CD14-positive monocyte (primary cell): Measurements from ENCODE around the gene ARHGAP12. TPM values are rescaled to one million over a fixed set of nuclear protein-coding genes. Genes with fewer than 3 reads are reported as not detected.
A peak's percentile ranks its signal among the peaks of the same experiment; 100 is the strongest.

Experiments
- DNase-seq, 3 donors: peaks; one replicate each; pipeline ENCODE4 v3.0.0-alpha.2; 2011 to 2022
- H2AFZ ChIP-seq: 2 replicates; pipeline ENCODE4 v1.6.0; 2012; ENCODE audit warnings: mild to moderate bottlenecking, low read depth, low read length, inconsistent platforms; ENCODE audit not compliant: insufficient read depth, poor library complexity, severe bottlenecking
- H3K27ac ChIP-seq, 2 donors: 1 replicate in 1 of 2; 2 replicates in 1 of 2; pipeline ENCODE4 v1.5.1; 2012 to 2013; ENCODE audit warnings: low read length in 2 of 2, control low read depth in 1 of 2, inconsistent platforms in 1 of 2, low read depth in 1 of 2, mild to moderate bottlenecking in 1 of 2
- H3K27me3 ChIP-seq, 2 donors: one replicate each; pipeline versions ENCODE4 v1.6.0 to v1.6.1; 2011 to 2013; ENCODE audit warnings: low read length in 2 of 2; ENCODE audit not compliant: control insufficient read depth in 2 of 2, insufficient read depth in 2 of 2
- H3K36me3 ChIP-seq, 2 donors: replicated peaks in 1 of 2; 1 replicate in 1 of 2; 2 replicates in 1 of 2; pipeline versions ENCODE4 v1.5.1 to v1.6.1; 2012 to 2013; ENCODE audit warnings: low read length in 2 of 2, control low read depth in 1 of 2, inconsistent platforms in 1 of 2, mild to moderate bottlenecking in 1 of 2; ENCODE audit not compliant: insufficient read depth in 2 of 2, control insufficient read depth in 1 of 2
- H3K4me1 ChIP-seq, 2 donors: 1 replicate in 1 of 2; 2 replicates in 1 of 2; pipeline versions ENCODE4 v1.5.1 to v1.6.1; 2012 to 2013; ENCODE audit warnings: low read length in 2 of 2, control low read depth in 1 of 2, inconsistent platforms in 1 of 2, mild to moderate bottlenecking in 1 of 2, moderate library complexity in 1 of 2; ENCODE audit not compliant: insufficient read depth in 2 of 2, control insufficient read depth in 1 of 2
- H3K4me2 ChIP-seq: replicated peaks from 2 replicates; pipeline ENCODE3; 2012; ENCODE audit warnings: low read length, moderate library complexity, mild to moderate bottlenecking; ENCODE audit not compliant: poor library complexity, severe bottlenecking; ENCODE audit errors: extremely low read depth
- H3K4me3 ChIP-seq, 3 experiments: fragments of 200-600 bp in 1 of 3; sonication (generic) in 1 of 3; replicated peaks in 1 of 3; 1 replicate in 2 of 3; 2 replicates in 1 of 3; pipeline ENCODE4 v1.5.1; 2011 to 2013; ENCODE audit warnings: low read length in 3 of 3, mild to moderate bottlenecking in 3 of 3, control low read depth in 2 of 3, low read depth in 2 of 3, inconsistent platforms in 1 of 3, moderate library complexity in 1 of 3
- H3K79me2 ChIP-seq: 2 replicates; pipeline ENCODE4 v1.6.0; 2012; ENCODE audit warnings: mild to moderate bottlenecking, control low read depth, inconsistent platforms, low read length, moderate library complexity; ENCODE audit not compliant: insufficient read depth
- H3K9ac ChIP-seq: 2 replicates; pipeline ENCODE4 v1.6.0; 2017; ENCODE audit warnings: low read length, mild to moderate bottlenecking; ENCODE audit not compliant: insufficient read depth, poor library complexity, severe bottlenecking
- H3K9me3 ChIP-seq, 2 donors: replicated peaks in 1 of 2; 1 replicate in 1 of 2; 2 replicates in 1 of 2; pipeline versions ENCODE4 v1.5.1 to v1.6.1; 2012 to 2013; ENCODE audit warnings: low read length in 2 of 2, control low read depth in 1 of 2; ENCODE audit not compliant: control insufficient read depth in 1 of 2, insufficient read depth in 1 of 2
- H4K20me1 ChIP-seq: 2 replicates; pipeline ENCODE4 v1.6.0; 2012; ENCODE audit warnings: mild to moderate bottlenecking, low read length, control low read depth, moderate library complexity; ENCODE audit not compliant: insufficient read depth
- H3K27ac Mint-ChIP-seq, 7 donors: one replicate each; pipeline ENCODE4 v1.8.0; 2020; ENCODE audit warnings: mild to moderate bottlenecking in 7 of 7, mixed read lengths in 7 of 7, moderate library complexity in 6 of 7, inconsistent platforms in 2 of 7
- H3K27me3 Mint-ChIP-seq, 3 donors: one replicate each; pipeline ENCODE4 v1.8.0; 2021 to 2022; ENCODE audit warnings: low read depth in 3 of 3, mild to moderate bottlenecking in 3 of 3, mixed read lengths in 3 of 3, moderate library complexity in 3 of 3, inconsistent platforms in 1 of 3
- H3K36me3 Mint-ChIP-seq, 2 donors: one replicate each; pipeline ENCODE4 v1.8.0; 2020; ENCODE audit warnings: mixed read lengths in 2 of 2, inconsistent platforms in 1 of 2, mild to moderate bottlenecking in 1 of 2
- H3K4me1 Mint-ChIP-seq: one replicate; pipeline ENCODE4 v1.8.0; 2020; ENCODE audit warnings: mild to moderate bottlenecking, mixed read lengths
- H3K4me3 Mint-ChIP-seq, 2 donors: one replicate each; pipeline ENCODE4 v1.8.0; 2020; ENCODE audit warnings: mild to moderate bottlenecking in 2 of 2, mixed read lengths in 2 of 2, moderate library complexity in 1 of 2
- H3K9me3 Mint-ChIP-seq, 7 donors: one replicate each; pipeline ENCODE4 v1.8.0; 2020 to 2022; ENCODE audit warnings: mixed read lengths in 7 of 7, mild to moderate bottlenecking in 6 of 7, moderate library complexity in 6 of 7, inconsistent platforms in 2 of 7
- WGBS: methylation state at CpG from one replicate; pipeline ENCODE4 v1.1.5; 2013; ENCODE audit warnings: missing lambda C conversion rate; ENCODE audit not compliant: insufficient coverage; 5-methylcytosine and 5-hydroxymethylcytosine counted together
- intact Hi-C, 2 donors: fragments of 100-400 bp; cut with micrococcal nuclease; formaldehyde crosslinking; loops; one replicate each; pipeline versions ENCODE4 v1.15.0 to v1.15.1; 2023
- polyA plus RNA-seq, 3 donors: library from polyadenylated mRNA; depleted of rRNA in 1 of 3; unstranded in 2 of 3; stranded (reverse) in 1 of 3; fragments of 300-500 nt in 2 of 3; fragments of >200 nt in 1 of 3; fragmentation: Illumina TruSeq in 2 of 3; gene quantifications; 1 replicate in 2 of 3; 2 replicates in 1 of 3; pipeline ENCODE4 v1.2.3, GENCODE V29; 2012 to 2021
- TF ChIP-seq, protein P1 (sequence below): fragments of 200-600 bp; IDR thresholded peaks from one replicate; pipeline ENCODE4 v1.8.0; 2022; ENCODE audit warnings: antibody characterized with exemption, mild to moderate bottlenecking

The ARHGAP12 gene
- polyA plus RNA-seq, 3 donors, result 3.2 to 15.5 (median 4.7) TPM

DNA sequence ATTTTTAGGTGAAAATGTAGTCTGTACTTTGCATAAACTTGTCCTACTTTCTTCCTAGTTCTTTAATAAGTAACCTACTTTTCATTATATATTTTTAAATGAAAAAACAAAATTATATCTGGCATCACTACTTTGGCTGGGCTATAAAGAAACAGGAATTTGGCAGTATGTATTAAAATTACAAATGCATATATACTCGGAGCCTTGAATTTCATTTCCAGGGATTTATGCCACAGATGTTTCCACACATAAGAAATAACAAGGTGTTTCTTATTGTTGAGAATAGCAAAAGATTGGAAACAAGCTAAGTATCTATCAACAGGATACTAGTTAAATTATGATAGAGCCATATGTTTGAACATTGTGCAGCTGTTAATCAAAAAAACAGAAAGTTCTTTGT lies 2.2 kb upstream of the ARHGAP12 start:
- Histone ChIP-seq H3K4me2 (peak overlapping the region; percentile 96), H3K4me1 (peaks cover 27 to 37% of the 10 kb centered on the region in 2 donors), H3K4me3 (peak overlapping the region in 1 of 3 experiments; percentile 94), H3K79me2 (peaks cover 28% of the 10 kb centered on the region), H3K27me3 (no peaks in the 10 kb centered on the region), H2AFZ (peak overlapping the region; percentile 94), H3K9me3 (no peaks in the 10 kb centered on the region), H3K9ac (no peak overlapping the region), H3K36me3 (no peaks in the 10 kb centered on the region), H3K27ac (no peak overlapping the region), H4K20me1 (peaks cover 22% of the 10 kb centered on the region)
- WGBS, result no CpG with 5 or more reads among the region's 1 CpG
- DNase-seq, result no peak
- H3K4me1 Mint-ChIP-seq, result peaks cover 33% of the 10 kb centered on the region
- H3K36me3 Mint-ChIP-seq, result no peaks in the 10 kb centered on the region
- TF ChIP-seq, protein P1, sequence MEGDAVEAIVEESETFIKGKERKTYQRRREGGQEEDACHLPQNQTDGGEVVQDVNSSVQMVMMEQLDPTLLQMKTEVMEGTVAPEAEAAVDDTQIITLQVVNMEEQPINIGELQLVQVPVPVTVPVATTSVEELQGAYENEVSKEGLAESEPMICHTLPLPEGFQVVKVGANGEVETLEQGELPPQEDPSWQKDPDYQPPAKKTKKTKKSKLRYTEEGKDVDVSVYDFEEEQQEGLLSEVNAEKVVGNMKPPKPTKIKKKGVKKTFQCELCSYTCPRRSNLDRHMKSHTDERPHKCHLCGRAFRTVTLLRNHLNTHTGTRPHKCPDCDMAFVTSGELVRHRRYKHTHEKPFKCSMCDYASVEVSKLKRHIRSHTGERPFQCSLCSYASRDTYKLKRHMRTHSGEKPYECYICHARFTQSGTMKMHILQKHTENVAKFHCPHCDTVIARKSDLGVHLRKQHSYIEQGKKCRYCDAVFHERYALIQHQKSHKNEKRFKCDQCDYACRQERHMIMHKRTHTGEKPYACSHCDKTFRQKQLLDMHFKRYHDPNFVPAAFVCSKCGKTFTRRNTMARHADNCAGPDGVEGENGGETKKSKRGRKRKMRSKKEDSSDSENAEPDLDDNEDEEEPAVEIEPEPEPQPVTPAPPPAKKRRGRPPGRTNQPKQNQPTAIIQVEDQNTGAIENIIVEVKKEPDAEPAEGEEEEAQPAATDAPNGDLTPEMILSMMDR, result no peak
- H3K27me3 Mint-ChIP-seq, result peaks cover 0 to 7% (median 5%) of the 10 kb centered on the region in 3 donors
- H3K4me3 Mint-ChIP-seq, result no peak overlapping the region
- no peak overlapping the region for H3K27ac Mint-ChIP-seq
- peaks cover 0 to 2% (median 0%) of the 10 kb centered on the region in 7 donors for H3K9me3 Mint-ChIP-seq
- intact Hi-C loops, result no loop called here

DNA sequence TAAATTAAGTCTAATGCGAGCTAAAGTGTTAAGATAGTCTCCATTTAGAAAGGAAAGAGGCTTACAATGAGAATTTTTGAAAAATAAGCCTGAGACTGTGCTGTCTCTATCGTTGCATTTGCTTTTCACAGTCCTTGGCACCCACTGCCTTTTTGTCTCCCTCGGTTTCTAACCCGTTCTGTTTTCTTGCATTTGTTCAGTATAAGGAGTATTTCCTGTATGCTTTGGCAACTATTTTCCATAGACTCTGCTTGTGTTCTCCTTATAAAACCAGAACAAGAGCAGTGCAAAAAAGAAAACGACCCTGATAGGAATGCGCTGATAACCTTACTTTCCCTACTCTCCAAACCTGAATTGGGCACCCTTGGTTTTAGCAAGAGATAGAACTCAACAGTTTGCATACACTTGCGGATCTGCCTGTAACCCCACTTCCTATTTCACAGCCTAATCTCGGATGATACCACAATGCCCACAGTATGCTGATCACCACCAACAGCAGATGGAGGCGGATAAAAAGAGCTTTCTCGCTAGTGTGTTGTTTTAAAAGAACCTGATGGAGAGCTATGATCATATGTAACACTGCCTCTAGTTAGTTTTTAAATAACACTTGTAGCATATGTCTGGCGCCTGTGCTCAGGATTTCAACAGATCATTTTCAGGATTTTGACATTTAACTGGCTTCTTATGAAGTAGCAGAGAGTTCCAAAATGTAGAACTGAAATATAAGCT lies 1.6 kb upstream of the ARHGAP12 start:
- Histone ChIP-seq H3K27ac (peak overlapping the region in 1 of 2 donors; percentile 90), H3K4me1 (peaks cover 28 to 38% of the 10 kb centered on the region in 2 donors), H3K9me3 (no peaks in the 10 kb centered on the region), H3K9ac (peak overlapping the region; percentile 9), H3K4me2 (peak overlapping the region; percentile 96), H2AFZ (peak overlapping the region; percentile 94), H3K79me2 (peaks cover 34% of the 10 kb centered on the region), H3K36me3 (no peaks in the 10 kb centered on the region), H4K20me1 (peaks cover 29% of the 10 kb centered on the region), H3K27me3 (no peaks in the 10 kb centered on the region), H3K4me3 (peak overlapping the region; percentile 82 to 94 (median 92))
- Mint-ChIP-seq H3K4me1 (peaks cover 35% of the 10 kb centered on the region), H3K4me3 (peak overlapping the region; percentile 91 to 95), H3K27ac (peak overlapping the region; percentile 86 to 93 (median 92)), H3K36me3 (no peaks in the 10 kb centered on the region), H3K27me3 (peaks cover 0 to 7% (median 5%) of the 10 kb centered on the region in 3 donors), H3K9me3 (peaks cover 0 to 2% (median 0%) of the 10 kb centered on the region in 7 donors)
- TF ChIP-seq, protein P1, result no peak
- intact Hi-C loops, result no loop called here
- 6% methylated on average over 2 of the region's 11 CpGs for WGBS
- peak; percentile 19 to 39 (median 35) for DNase-seq
